Thyroid gland (tissue), 4 donors: ENCODE measurements around the gene EIF4G1. TPM values are rescaled to one million over a fixed set of nuclear protein-coding genes. Genes with fewer than 3 reads are reported as not detected.

ENCODE experiments used
- DNase-seq, 2 donors: peaks; one replicate each; pipeline ENCODE4 v3.0.0-alpha.2; 2019
- H3K27ac ChIP-seq, 3 donors: fragments of 200-600 bp; sonication (generic); 1 replicate in 2 of 3; 2 replicates in 1 of 3; pipeline ENCODE4 v1.5.1; 2016 to 2019; ENCODE audit warnings: mild to moderate bottlenecking in 1 of 3, moderate library complexity in 1 of 3
- H3K27me3 ChIP-seq: fragments of 200-600 bp; sonication (generic); one replicate; pipeline ENCODE4 v1.5.1; 2019
- H3K36me3 ChIP-seq, 2 donors: fragments of 200-600 bp; sonication (generic); one replicate each; pipeline ENCODE4 v1.5.1; 2016 to 2019
- H3K4me1 ChIP-seq, 2 donors: fragments of 200-600 bp; sonication (generic); one replicate each; pipeline ENCODE4 v1.5.1; 2017 to 2019
- H3K4me3 ChIP-seq, 3 donors: fragments of 200-600 bp; sonication (generic); replicated peaks in 1 of 3; 1 replicate in 2 of 3; 2 replicates in 1 of 3; pipeline ENCODE4 v1.5.1; 2016; ENCODE audit warnings: mild to moderate bottlenecking in 1 of 3
- H3K9me3 ChIP-seq: fragments of 200-600 bp; sonication (generic); one replicate; pipeline ENCODE4 v1.5.1; 2017
- CTCF ChIP-seq, 6 experiments: fragments of 200-600 bp in 3 of 6; fragments of 450-650 bp in 3 of 6; sonication (generic) in 3 of 6; IDR thresholded peaks; one replicate each; pipeline ENCODE4 v1.5.1; 2016 to 2019; ENCODE audit warnings: antibody characterized with exemption in 6 of 6, mild to moderate bottlenecking in 2 of 6, inconsistent platforms in 1 of 6, moderate library complexity in 1 of 6
- POLR2A ChIP-seq, 2 donors: fragments of 450-650 bp; IDR thresholded peaks; one replicate each; pipeline ENCODE4 v1.6.1; 2017; ENCODE audit warnings: antibody characterized with exemption in 2 of 2, mild to moderate bottlenecking in 2 of 2, moderate library complexity in 1 of 2
- WGBS, 2 donors: methylation state at CpG; one replicate each; pipeline ENCODE4 v1.1.5; 2017; 5-methylcytosine and 5-hydroxymethylcytosine counted together
- intact Hi-C: fragments of 100-400 bp; cut with DNase I; formaldehyde crosslinking; loops from one replicate; pipeline ENCODE4 v1.15.1; 2023
- total RNA-seq, 4 donors: library from RNA; depleted of rRNA; stranded (reverse); fragments of >200 nt; gene quantifications; one replicate each; pipeline ENCODE4 v1.2.3, GENCODE V29; 2016

EIF4G1 gene
- total RNA-seq, 4 donors from 2014 or later: 206 to 418 (median 348) TPM

DNA sequence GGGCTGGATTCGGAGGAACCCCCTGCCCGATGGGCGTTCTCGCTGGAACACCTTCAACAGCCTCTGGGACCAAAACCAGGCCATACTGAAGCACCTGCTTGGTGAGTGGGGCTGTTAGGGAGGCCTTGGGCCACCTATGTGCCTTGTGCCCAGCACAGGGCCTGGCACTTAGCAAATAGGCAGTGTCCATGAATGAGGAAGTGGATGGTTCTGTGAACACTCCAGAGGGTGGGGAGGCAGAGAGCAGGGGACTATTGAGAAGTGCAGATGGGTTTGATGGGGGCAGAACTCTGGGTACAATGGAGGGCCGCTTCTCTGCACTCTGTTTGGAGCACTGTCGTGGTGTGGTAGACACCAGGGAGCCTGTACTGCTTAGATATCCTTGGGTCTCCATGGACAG is 37.0 kb upstream of the EIF4G1 start:
- no peak overlapping the region for H3K27ac ChIP-seq
- DNase-seq: no peak
- 87 to 94% methylated on average over 6 of the region's 6 CpGs for WGBS, 2 donors
- H3K4me1 ChIP-seq: no peaks in the 10 kb centered on the region
- H3K27me3 ChIP-seq: peaks cover 8% of the 10 kb centered on the region
- no peaks in the 10 kb centered on the region for H3K9me3 ChIP-seq
- intact Hi-C loops: no loop called here
- TF ChIP-seq CTCF (IDR thresholded peaks at IDR 0.05): no peak
- no peak for TF ChIP-seq POLR2A (IDR thresholded peaks at IDR 0.05)
- no peak overlapping the region for H3K4me3 ChIP-seq
- H3K36me3 ChIP-seq: no peaks in the 10 kb centered on the region

DNA sequence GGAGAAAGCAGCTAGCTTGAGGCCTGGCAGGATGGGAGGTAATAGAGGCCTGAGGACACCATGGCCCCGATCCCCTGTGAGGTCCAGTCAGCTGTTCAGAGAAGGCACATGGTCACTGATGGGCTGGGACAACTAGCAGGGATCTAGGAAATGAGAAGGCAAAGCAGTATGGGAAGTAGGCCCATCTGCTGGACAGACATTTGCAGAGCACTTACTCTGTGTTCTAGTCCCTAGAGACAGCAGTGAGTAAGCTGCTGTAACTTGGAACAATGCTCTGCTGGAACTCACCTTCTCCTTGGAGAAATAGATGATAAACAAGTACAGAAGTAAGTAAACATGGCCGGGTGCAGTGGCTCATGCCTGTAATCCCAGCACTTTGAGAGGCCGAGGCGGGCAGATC is 31.5 kb upstream of the EIF4G1 start:
- H3K4me3 ChIP-seq: no peak overlapping the region
- intact Hi-C loops: loop anchor here (10.0 kb wide), 1 partner anchor 48 kb away; no protein-coding TSS in a partner anchor
- TF ChIP-seq CTCF (IDR thresholded peaks at IDR 0.05) (no peak), POLR2A (IDR thresholded peaks at IDR 0.05) (no peak)
- DNase-seq: no peak
- no peak overlapping the region for H3K27ac ChIP-seq
- no peaks in the 10 kb centered on the region for H3K4me1 ChIP-seq
- 90 to 92% methylated on average over 4 of the region's 4 CpGs for WGBS, 2 donors
- no peaks in the 10 kb centered on the region for H3K27me3 ChIP-seq
- H3K9me3 ChIP-seq: no peaks in the 10 kb centered on the region
- no peaks in the 10 kb centered on the region for H3K36me3 ChIP-seq

GRCh38 chr3:184283681-184284080 is 30.7 kb upstream of the EIF4G1 start:
- Histone ChIP-seq H3K4me3 (no peak overlapping the region), H3K27me3 (no peaks in the 10 kb centered on the region), H3K36me3 (no peaks in the 10 kb centered on the region), H3K4me1 (no peaks in the 10 kb centered on the region), H3K9me3 (no peaks in the 10 kb centered on the region), H3K27ac (no peak overlapping the region)
- DNase-seq: no peak
- TF ChIP-seq POLR2A (IDR thresholded peaks at IDR 0.05): no peak
- TF ChIP-seq CTCF (IDR thresholded peaks at IDR 0.05): no peak
- WGBS, 2 donors: 91 to 95% methylated on average over 8 of the region's 8 CpGs
- intact Hi-C loops: loop anchor here (10.0 kb wide), 1 partner anchor 49 kb away; no protein-coding TSS in a partner anchor

DNA sequence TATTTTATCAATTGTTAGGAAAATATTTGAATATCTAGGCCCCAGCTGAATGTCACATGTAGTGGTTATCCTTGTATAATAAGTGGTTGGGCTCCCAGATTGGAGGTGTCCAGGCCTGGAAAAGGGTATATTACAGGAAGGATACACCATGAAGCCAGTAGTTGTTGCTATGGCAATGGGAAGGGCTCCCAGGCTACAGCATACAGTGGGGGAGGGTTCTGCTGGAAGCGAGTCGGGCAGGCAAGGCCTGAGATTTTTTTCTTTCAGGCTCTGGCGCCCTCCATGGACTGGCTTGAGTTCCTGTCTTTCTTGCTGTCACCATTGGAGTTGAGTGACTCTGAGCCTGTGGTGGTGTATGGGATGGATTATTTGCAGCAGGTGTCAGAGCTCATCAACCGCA is 29.7 kb upstream of the EIF4G1 start:
- TF ChIP-seq CTCF (IDR thresholded peaks at IDR 0.05) (peak in 3 of 6 experiments; percentile 34 to 37 (median 35)), POLR2A (IDR thresholded peaks at IDR 0.05) (no peak)

DNA sequence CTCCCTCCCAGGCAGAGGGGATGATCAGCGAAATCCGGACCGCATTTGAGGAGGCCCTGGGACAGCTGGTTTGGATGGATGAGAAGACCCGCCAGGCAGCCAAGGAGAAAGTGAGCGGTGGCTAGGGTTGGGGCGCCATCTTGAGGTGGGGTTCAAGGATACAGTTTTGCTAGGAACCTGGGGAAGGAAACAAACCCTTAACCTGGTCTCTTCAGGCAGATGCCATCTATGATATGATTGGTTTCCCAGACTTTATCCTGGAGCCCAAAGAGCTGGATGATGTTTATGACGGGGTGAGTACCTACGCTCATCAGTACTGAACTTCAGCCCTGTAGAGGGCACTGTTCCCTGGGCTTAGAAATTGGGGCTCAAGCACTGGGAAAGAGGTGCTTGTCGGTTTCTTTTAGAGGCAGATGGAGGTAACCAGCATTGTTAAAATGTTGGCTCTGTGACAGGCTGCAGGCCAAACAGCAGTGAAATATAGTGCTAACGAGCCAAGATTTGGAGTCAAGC is 24.9 kb upstream of the EIF4G1 start:
- TF ChIP-seq CTCF (IDR thresholded peaks at IDR 0.05): peak in 4 of 6 experiments; percentile 41 to 67 (median 54)
- TF ChIP-seq POLR2A (IDR thresholded peaks at IDR 0.05): no peak
- Histone ChIP-seq H3K27me3 (no peaks in the 10 kb centered on the region), H3K4me3 (no peak overlapping the region), H3K27ac (no peak overlapping the region), H3K36me3 (no peaks in the 10 kb centered on the region), H3K4me1 (no peaks in the 10 kb centered on the region), H3K9me3 (no peaks in the 10 kb centered on the region)
- intact Hi-C loops: loop anchor here (10.0 kb wide), 1 partner anchor 55 kb away; no protein-coding TSS in a partner anchor
- WGBS, 2 donors: 7 to 12% methylated on average over 10 of the region's 10 CpGs
- peak; percentile 44 to 49 for DNase-seq

More for the DNA sequence above, 29.7 kb upstream of the EIF4G1 start:
- H3K9me3 ChIP-seq: no peaks in the 10 kb centered on the region
- H3K27me3 ChIP-seq: no peaks in the 10 kb centered on the region
- H3K4me3 ChIP-seq: no peak overlapping the region
- no peaks in the 10 kb centered on the region for H3K36me3 ChIP-seq
- peak; percentile 53 to 57 for DNase-seq
- intact Hi-C loops: loop anchor here (10.0 kb wide), 1 partner anchor 50 kb away; no protein-coding TSS in a partner anchor
- 14 to 16% methylated on average over 4 of the region's 4 CpGs for WGBS, 2 donors
- no peaks in the 10 kb centered on the region for H3K4me1 ChIP-seq
- no peak overlapping the region for H3K27ac ChIP-seq
